A673 (cell line): ENCODE measurements around the gene ZNF672. TPM values are rescaled to one million over a fixed set of nuclear protein-coding genes. Genes with fewer than 3 reads are reported as not detected.

Experiments
- BruUV-seq: library from RNA; stranded (reverse); fragments of 400-500 nt; replicated peaks from 2 replicates; lab custom pipeline; 2021; lab: Mats Ljungman, UMichigan
- CTCF ChIA-PET: fragments of 300-600 bp; sonication (Branson Sonifier 250); formaldehyde crosslinking; loops from one replicate; lab custom pipeline; 2022; ENCODE audit warnings: antibody characterized with exemption; lab: Charles Lee
- POLR2A ChIA-PET: fragments of 300-600 bp; sonication (Branson Sonifier 250); formaldehyde crosslinking; loops from one replicate; lab custom pipeline; 2022; ENCODE audit warnings: antibody characterized with exemption; ENCODE audit not compliant: low non-redundant PET; lab: Charles Lee
- DNase-seq: peaks from one replicate; pipeline ENCODE4 v3.0.0-alpha.2; 2015; ENCODE audit warnings: low spot score
- H3K27ac ChIP-seq: fragments of 200-600 bp; sonication (generic); 2 replicates; pipeline ENCODE4 v1.5.1; 2016; ENCODE audit warnings: mixed run types, low read depth, mild to moderate bottlenecking, mixed read lengths, antibody characterized with exemption, low read length; ENCODE audit not compliant: poor library complexity, severe bottlenecking
- H3K27me3 ChIP-seq: fragments of 200-600 bp; sonication (generic); replicated peaks from 2 replicates; pipeline ENCODE4 v1.6.1; 2017; ENCODE audit warnings: mixed run types, low read depth, mild to moderate bottlenecking, mixed read lengths, antibody characterized with exemption, low read length; ENCODE audit not compliant: insufficient read depth, poor library complexity
- H3K36me3 ChIP-seq: fragments of 200-600 bp; sonication (generic); 2 replicates; pipeline ENCODE4 v1.6.1; 2016; ENCODE audit warnings: mixed run types, mild to moderate bottlenecking, mixed read lengths, antibody characterized with exemption, low read length; ENCODE audit not compliant: insufficient read depth, poor library complexity, severe bottlenecking
- H3K4me1 ChIP-seq: fragments of 200-600 bp; sonication (generic); 2 replicates; pipeline ENCODE4 v1.6.1; 2017; ENCODE audit warnings: mixed run types, mild to moderate bottlenecking, mixed read lengths, antibody characterized with exemption, low read length; ENCODE audit not compliant: insufficient read depth, poor library complexity, severe bottlenecking
- H3K4me3 ChIP-seq: fragments of 200-600 bp; sonication (generic); 2 replicates; pipeline ENCODE4 v1.5.1; 2016; ENCODE audit warnings: low read depth, mixed run types, mild to moderate bottlenecking, mixed read lengths, low read length; ENCODE audit not compliant: poor library complexity, severe bottlenecking
- H3K9me3 ChIP-seq: fragments of 200-600 bp; sonication (generic); 2 replicates; pipeline ENCODE4 v1.6.1; 2016; ENCODE audit warnings: mixed run types, low read depth, mild to moderate bottlenecking, mixed read lengths, antibody characterized with exemption, low read length; ENCODE audit not compliant: poor library complexity, severe bottlenecking
- CTCF ChIP-seq: fragments of 300-800, 200-600 bp; sonication (generic); conservative IDR thresholded peaks from 2 replicates; pipeline ENCODE4 v1.5.1; 2017; ENCODE audit warnings: low read depth, mild to moderate bottlenecking, antibody characterized with exemption, low read length, moderate library complexity, mixed read lengths
- EZH2 ChIP-seq: fragments of 200-600 bp; sonication (generic); IDR thresholded peaks from 2 replicates; pipeline ENCODE4 v1.6.1; 2017; ENCODE audit warnings: borderline replicate concordance, low read depth, mild to moderate bottlenecking, mixed read lengths, antibody characterized with exemption, low read length; ENCODE audit not compliant: poor library complexity, severe bottlenecking
- intact Hi-C: fragments of 100-400 bp; cut with micrococcal nuclease; formaldehyde crosslinking; loops from one replicate; pipeline ENCODE4 v1.10.0; 2022; ENCODE audit not compliant: unreplicated experiment
- total RNA-seq: library from RNA; stranded (reverse); gene quantifications from 2 replicates; pipeline ENCODE4 v1.2.3, GENCODE V29; 2021

The ZNF672 gene
- total RNA-seq, 1 experiment from 2014 or later = 21.6 TPM

- Histone ChIP-seq H3K4me3 (no peak overlapping the region), H3K27ac (no peak overlapping the region), H3K27me3 (no peaks in the 10 kb centered on the region), H3K4me1 (no peaks in the 10 kb centered on the region), H3K36me3 (no peaks in the 10 kb centered on the region), H3K9me3 (no peaks in the 10 kb centered on the region)
- no peak for TF ChIP-seq CTCF
- TF ChIP-seq EZH2 = no peak
- intact Hi-C loops = no loop called here
- ChIA-PET POLR2A (no interaction called here), CTCF (no interaction called here)
- BruUV-seq = no TSS peak
- no peak for DNase-seq
These were observed 47.6 kb upstream of the ZNF672 start for GRCh38 chr1:248790456-248790855.

- Histone ChIP-seq H3K4me1 (no peaks in the 10 kb centered on the region), H3K36me3 (no peaks in the 10 kb centered on the region), H3K4me3 (no peak overlapping the region), H3K9me3 (no peaks in the 10 kb centered on the region), H3K27ac (no peak overlapping the region), H3K27me3 (no peaks in the 10 kb centered on the region)
- no peak for DNase-seq
- intact Hi-C loops = no loop called here
- CTCF ChIA-PET = no interaction called here
- no TSS peak for BruUV-seq
- POLR2A ChIA-PET = no interaction called here
- TF ChIP-seq CTCF (no peak), EZH2 (no peak)
These were observed 47.0 kb upstream of the ZNF672 start for GRCh38 chr1:248791010-248791409.

GRCh38 chr1:248792342-248792741, 45.7 kb upstream of the ZNF672 start:
- H3K36me3 ChIP-seq = no peaks in the 10 kb centered on the region
- TF ChIP-seq EZH2 (no peak), CTCF (no peak)
- no peaks in the 10 kb centered on the region for H3K4me1 ChIP-seq
- peaks cover 3% of the 10 kb centered on the region for H3K27me3 ChIP-seq
- no TSS peak for BruUV-seq
- CTCF ChIA-PET = no interaction called here
- intact Hi-C loops = no loop called here
- H3K9me3 ChIP-seq = no peaks in the 10 kb centered on the region
- no peak for DNase-seq
- H3K27ac ChIP-seq = no peak overlapping the region
- H3K4me3 ChIP-seq = no peak overlapping the region
- POLR2A ChIA-PET = no interaction called here
